Epidermal melanocyte (primary cell): Measurements from ENCODE around the gene AGMAT.

Experiments
- DNase-seq: peaks from one replicate; pipeline ENCODE4 v3.0.0; 2011; ENCODE audit warnings: low spot score; ENCODE audit not compliant: insufficient read length

Gene AGMAT

GRCh38 chr1:15524283-15525049, 60.4 kb downstream of the AGMAT start:
- peak; percentile 75 for DNase-seq

- no peak for DNase-seq
Observed at GRCh38 chr1:15524021-15524282, 60.9 kb downstream of the AGMAT start, which contains the start of gene CASP9. Gene CASP9, minus strand, starts transcription at chr1:15524215. Its CDS starts 15 bp downstream, at chr1:15524200.

- DNase-seq = no peak
Observed at GRCh38 chr1:15523104-15524020, 61.5 kb downstream of the AGMAT start.

DNA sequence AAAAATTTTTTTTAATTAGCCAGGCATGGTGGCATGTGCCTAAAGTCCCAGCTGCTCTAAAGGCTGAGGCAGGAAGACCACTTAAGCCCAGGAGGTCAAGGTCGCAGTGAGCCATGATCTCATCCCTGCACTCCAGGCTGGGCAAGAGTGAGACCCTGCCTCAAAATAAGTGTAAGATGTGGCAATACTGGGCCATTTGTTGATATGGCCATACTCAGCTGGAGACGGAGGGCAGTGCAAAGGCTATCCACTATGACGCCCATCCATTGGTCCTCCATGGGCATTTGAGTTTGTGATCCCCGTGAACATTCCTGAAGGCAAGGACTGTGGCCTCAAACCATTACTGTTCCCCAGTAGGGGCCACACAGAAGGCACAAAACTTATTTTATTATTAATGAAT, 62.3 kb downstream of the AGMAT start:
- DNase-seq = no peak
